Neutrophil (primary cell): ENCODE measurements around the gene PPP2R2C.

Experiments
- H3K27ac ChIP-seq: fragments of 200-600 bp; sonication (generic); 2 replicates; pipeline ENCODE4 v1.5.1; 2016; ENCODE audit warnings: mild to moderate bottlenecking, moderate library complexity
- H3K27me3 ChIP-seq: fragments of 200-600 bp; sonication (generic); 2 replicates; pipeline ENCODE4 v1.6.0; 2016; ENCODE audit warnings: mild to moderate bottlenecking
- H3K36me3 ChIP-seq: fragments of 200-600 bp; sonication (generic); 2 replicates; pipeline ENCODE4 v1.5.1; 2017
- H3K4me1 ChIP-seq, 2 experiments: fragments of 200-600 bp in 1 of 2; sonication (generic) in 1 of 2; 1 replicate in 1 of 2; 2 replicates in 1 of 2; pipeline versions ENCODE4 v1.5.1 to v1.6.1; 2013 to 2016; ENCODE audit warnings: low read depth in 1 of 2, low read length in 1 of 2, mild to moderate bottlenecking in 1 of 2, moderate library complexity in 1 of 2; ENCODE audit not compliant: control insufficient read depth in 1 of 2, insufficient read depth in 1 of 2
- H3K4me3 ChIP-seq, 2 experiments: fragments of 200-600 bp in 1 of 2; sonication (generic) in 1 of 2; 1 replicate in 1 of 2; 2 replicates in 1 of 2; pipeline ENCODE4 v1.5.1; 2013 to 2016; ENCODE audit warnings: low read depth in 1 of 2, low read length in 1 of 2, mild to moderate bottlenecking in 1 of 2, moderate library complexity in 1 of 2
- H3K9me3 ChIP-seq: fragments of 200-600 bp; sonication (generic); 2 replicates; pipeline ENCODE4 v1.5.1; 2016
- CTCF ChIP-seq: fragments of 200-600 bp; sonication (generic); IDR thresholded peaks from 2 replicates; pipeline ENCODE4 v1.5.1; 2016; ENCODE audit warnings: antibody characterized with exemption

PPP2R2C gene

GRCh38 chr4:6306299-6306698 is 166.1 kb downstream of the PPP2R2C start:
- H3K27ac ChIP-seq: no peak overlapping the region
- no peaks in the 10 kb centered on the region for H3K9me3 ChIP-seq
- TF ChIP-seq CTCF: no peak
- H3K27me3 ChIP-seq: peaks cover 59% of the 10 kb centered on the region
- H3K4me1 ChIP-seq: no peaks in the 10 kb centered on the region
- no peak overlapping the region for H3K4me3 ChIP-seq
- no peaks in the 10 kb centered on the region for H3K36me3 ChIP-seq

- H3K27ac ChIP-seq: no peak overlapping the region
- H3K4me1 ChIP-seq: no peaks in the 10 kb centered on the region
- H3K27me3 ChIP-seq: peaks cover 36% of the 10 kb centered on the region
- no peaks in the 10 kb centered on the region for H3K9me3 ChIP-seq
- TF ChIP-seq CTCF: no peak
- H3K4me3 ChIP-seq: no peak overlapping the region
- H3K36me3 ChIP-seq: no peaks in the 10 kb centered on the region
Observed at GRCh38 chr4:6303943-6304342, 168.5 kb downstream of the PPP2R2C start.

GRCh38 chr4:6302869-6303268 is 169.5 kb downstream of the PPP2R2C start:
- Histone ChIP-seq H3K9me3 (no peaks in the 10 kb centered on the region), H3K4me3 (no peak overlapping the region), H3K36me3 (no peaks in the 10 kb centered on the region), H3K27me3 (peaks cover 25% of the 10 kb centered on the region), H3K27ac (no peak overlapping the region), H3K4me1 (no peaks in the 10 kb centered on the region)
- TF ChIP-seq CTCF: no peak

- H3K27ac ChIP-seq: no peak overlapping the region
- H3K9me3 ChIP-seq: no peaks in the 10 kb centered on the region
- no peaks in the 10 kb centered on the region for H3K4me1 ChIP-seq
- TF ChIP-seq CTCF: no peak
- no peak overlapping the region for H3K4me3 ChIP-seq
- no peaks in the 10 kb centered on the region for H3K36me3 ChIP-seq
- peaks cover 15% of the 10 kb centered on the region for H3K27me3 ChIP-seq
Observed at GRCh38 chr4:6301732-6302442, 170.5 kb downstream of the PPP2R2C start.

GRCh38 chr4:6301051-6301731 is 171.2 kb downstream of the PPP2R2C start:
- Histone ChIP-seq H3K4me1 (no peaks in the 10 kb centered on the region), H3K4me3 (no peak overlapping the region), H3K9me3 (no peaks in the 10 kb centered on the region), H3K27me3 (peaks cover 8% of the 10 kb centered on the region), H3K27ac (no peak overlapping the region), H3K36me3 (no peaks in the 10 kb centered on the region)
- no peak for TF ChIP-seq CTCF
